Activated CD8-positive, alpha-beta memory T cell treated with anti-CD3 and anti-CD28 coated beads, Interleukin-2, amount 50 U/mL, for 1 hour (primary cell): Measurements from ENCODE around the gene MAGIX.
"Not testable (repeated sequence)": the region's sequence is repeated elsewhere in the genome, so short reads cannot be mapped to it uniquely, and the experiment has no call there.

ENCODE experiments used
- DNase-seq: peaks from one replicate; pipeline ENCODE4 v3.0.0-alpha.2; 2020; ENCODE audit errors: extremely low read depth

Gene MAGIX

DNA sequence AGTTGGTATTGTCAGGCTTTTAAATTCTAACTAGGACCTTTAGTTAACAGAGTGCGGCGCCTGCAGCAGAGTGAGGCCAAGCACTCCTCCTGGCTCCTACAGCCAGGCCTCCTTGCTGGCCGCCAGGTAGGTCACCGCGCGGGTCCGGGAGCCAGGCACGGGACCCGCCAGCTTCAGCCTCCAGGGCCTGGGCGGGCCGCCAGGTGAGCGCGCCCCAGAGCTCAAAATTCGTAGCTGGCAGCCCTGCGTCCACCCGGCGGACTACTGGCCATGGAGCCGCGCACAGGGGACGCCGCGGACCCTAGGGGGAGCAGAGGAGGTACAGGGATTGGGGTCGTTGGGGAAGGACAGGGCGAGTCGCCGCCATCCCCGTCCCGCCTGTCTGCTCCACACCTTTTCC lies at the start of gene MAGIX:
MAGIX (plus strand) TSS at position 139 of the 400 bp plus-strand sequence; CDS start at position 271, 132 bp downstream.
- DNase-seq = no peak

DNA sequence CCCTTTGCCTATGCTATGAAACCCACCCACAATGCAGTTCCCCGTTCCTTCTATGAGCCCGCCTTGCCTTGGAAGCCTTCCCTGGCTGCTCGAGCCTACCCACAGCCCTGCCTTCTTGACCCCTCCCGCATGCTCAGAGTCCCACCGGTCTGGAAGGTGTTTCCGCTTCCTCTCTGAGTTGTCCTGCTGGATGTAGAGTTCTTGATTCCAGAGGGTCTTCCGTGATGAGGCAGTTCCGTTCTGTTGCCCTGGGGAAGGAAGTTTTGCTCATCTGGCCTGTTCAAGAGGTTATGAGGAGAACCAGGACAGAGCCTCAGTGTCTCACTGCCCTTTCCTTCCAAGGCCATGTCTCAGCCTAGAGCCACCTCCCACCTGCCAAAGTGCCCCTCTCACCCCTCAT lies 46.5 kb upstream of the MAGIX start:
- DNase-seq = no peak

DNA sequence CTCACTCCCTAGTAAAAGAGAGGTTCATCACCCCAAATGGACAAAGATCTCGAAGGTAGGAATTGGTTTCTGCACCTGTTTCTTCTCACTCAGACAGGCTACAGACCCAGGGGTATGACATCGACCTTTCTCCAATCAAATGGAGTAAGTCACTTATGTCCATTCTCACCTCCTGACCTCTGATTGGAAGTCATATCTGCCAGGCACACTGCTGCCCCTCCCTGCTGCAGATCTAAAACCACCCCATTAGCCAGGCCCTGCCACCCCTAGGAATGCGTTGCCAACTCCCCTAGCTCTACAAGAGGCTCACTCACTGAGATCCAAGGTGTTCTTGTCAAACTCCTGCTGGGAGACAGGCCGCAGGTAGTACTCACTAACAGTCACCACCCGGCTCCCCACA lies 45.8 kb upstream of the MAGIX start:
- DNase-seq = no peak

- DNase-seq = no peak
Observed at GRCh38 chrX:49117581-49117980, 45.0 kb upstream of the MAGIX start.

- DNase-seq = no peak
Observed at GRCh38 chrX:49120091-49120490, 42.5 kb upstream of the MAGIX start.

DNA sequence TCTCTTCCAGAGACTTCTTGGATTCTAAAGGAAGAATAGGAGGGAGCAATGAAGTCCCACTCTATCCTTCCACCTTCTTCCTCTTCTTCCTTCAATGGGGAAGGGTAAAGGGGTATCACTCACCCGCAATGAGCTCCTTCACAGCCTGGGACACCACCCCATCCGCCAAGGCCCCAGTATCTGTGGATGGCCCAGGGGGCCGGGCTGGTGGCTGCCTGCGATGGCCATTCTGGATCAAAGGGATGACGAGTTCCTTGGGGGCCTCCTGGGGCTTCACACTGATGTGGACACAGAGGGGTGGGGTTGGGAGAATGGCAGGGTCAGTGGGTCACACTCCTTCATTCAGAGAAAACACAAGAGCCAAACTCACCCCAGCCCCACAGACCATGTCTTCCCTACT lies 40.1 kb upstream of the MAGIX start:
- DNase-seq = no peak

DNA sequence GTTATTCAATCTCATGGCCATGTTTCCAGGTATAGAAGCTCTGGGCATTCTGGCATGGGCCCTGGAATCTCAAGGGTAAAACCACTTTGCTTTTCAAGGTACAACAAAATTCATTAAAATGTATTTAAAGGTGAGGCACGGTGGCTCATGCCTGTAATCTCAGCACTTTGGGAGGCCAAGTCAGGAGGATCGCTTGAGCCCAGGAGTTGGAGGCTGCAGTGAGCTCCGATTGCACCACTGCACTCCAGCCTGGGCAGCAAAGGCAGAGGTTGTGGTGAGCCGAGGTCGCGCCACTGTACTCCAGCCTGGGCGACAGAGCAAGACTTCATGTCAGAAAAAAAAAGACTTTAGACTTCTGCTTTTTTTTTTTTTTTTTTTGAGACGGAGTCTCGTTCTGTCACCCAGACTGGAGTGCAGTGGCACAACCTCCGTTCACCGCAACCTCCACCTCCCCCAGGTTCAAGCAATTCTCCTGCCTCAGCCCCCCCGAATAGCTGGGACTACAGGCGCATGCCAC lies 34.8 kb upstream of the MAGIX start:
- not testable (repeated sequence) for DNase-seq

- DNase-seq = no peak
Observed at GRCh38 chrX:49129427-49129826, 33.1 kb upstream of the MAGIX start.

DNA sequence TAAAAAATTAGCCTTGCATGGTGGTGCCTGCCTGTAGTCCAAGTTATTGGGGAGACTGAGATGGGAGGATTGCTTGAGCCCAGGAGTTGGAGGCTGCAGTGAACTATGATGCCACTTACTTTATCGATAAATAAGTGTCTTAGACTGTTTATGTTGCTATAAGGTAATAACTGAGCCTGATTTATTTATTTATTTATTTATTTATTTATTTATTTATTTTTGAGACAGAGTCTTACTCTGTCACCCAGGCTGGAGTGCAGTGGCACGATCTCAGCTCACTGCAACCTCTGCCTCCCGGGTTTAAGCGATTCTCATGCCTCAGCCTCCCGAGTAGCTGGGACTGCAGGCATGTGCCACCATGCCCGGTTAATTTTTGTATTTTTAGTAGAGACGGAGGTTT lies 30.3 kb upstream of the MAGIX start:
- not testable (repeated sequence) for DNase-seq

GRCh38 chrX:49133759-49134158 lies 28.8 kb upstream of the MAGIX start:
- DNase-seq = no peak

- no peak for DNase-seq
Observed at GRCh38 chrX:49137492-49137891, 25.1 kb upstream of the MAGIX start.

DNA sequence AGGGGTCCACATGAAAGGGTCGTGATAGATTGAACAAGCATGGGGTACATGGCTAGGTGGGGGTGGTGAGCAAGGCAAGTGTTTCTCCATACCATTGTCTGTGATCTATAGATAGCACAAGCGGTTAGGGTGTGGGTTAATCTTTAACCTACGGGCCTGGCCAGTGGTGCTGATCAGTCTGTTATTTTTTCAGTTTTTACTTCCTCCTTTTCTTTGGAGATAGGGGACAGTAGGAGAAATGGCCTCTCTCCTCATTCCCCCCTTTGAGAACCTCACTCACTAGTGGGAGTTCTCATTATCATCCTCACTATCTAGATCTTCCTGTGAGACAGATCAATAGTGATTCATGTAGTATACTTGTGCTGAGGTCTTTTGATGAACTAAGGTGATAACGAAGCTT lies 22.8 kb upstream of the MAGIX start:
- no peak for DNase-seq

GRCh38 chrX:49142264-49142663 lies 20.3 kb upstream of the MAGIX start:
- not testable (repeated sequence) for DNase-seq

DNA sequence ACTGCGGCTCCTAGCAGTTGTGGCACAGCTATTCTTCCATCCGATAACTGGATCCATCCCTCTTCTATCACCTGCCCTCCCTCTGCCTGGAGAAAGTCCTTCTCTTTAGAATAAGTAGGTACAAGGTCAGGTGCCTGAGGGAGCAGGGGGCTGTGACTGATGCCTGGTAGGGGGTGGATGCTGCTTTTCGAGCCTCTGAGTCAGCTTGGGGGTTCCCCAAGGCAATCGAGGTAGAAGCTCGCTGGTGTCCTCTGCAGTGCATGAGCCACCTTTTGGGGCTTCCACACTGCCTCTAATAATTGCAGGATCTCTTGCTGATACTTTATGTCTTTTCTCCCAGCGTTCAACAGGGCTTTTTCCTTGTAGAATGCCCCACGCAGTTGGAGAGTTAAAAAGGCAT lies 19.4 kb upstream of the MAGIX start:
- not testable (repeated sequence) for DNase-seq

DNA sequence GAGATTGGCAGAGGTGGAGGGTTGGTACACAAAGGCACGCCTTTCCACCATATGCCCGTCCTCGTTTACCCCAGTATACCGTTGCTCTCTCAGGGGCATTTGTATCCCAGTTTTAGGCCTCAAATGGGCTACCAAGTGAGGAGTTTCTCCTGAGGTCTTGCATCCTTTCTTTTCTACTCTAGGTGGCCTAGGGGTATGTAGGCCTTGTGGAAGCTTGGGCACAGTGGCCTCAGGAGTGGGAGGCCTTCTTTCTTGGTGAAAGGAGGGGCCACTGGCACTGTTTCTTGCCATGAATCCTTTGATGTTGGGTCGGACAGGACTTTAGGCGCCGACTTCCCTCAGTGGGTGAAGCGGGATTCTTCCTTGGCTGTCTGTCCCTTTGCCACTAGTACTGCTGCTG lies 15.3 kb upstream of the MAGIX start:
- no peak for DNase-seq

DNA sequence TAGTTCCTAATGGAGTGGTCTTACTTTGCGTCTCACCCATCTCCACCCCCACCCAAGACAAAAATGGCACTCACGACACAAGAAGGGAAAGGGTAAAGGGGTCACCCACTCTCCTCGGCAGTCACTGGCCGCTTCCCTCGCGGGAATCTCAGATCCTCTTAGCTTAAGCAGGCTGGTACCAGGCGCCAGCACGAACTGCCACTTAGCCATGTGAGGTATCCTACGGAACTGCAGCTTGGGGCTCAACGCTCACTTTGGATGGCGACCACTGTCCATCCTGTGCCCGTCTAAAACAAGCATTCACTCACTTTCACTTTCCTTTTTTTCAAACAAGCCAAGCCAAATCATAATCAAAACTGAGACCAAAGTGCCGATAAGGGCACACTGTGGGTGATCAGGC lies 14.6 kb upstream of the MAGIX start:
- no peak for DNase-seq

- DNase-seq = not testable (repeated sequence)
Observed at GRCh38 chrX:49148390-49149100, 14.0 kb upstream of the MAGIX start.

DNA sequence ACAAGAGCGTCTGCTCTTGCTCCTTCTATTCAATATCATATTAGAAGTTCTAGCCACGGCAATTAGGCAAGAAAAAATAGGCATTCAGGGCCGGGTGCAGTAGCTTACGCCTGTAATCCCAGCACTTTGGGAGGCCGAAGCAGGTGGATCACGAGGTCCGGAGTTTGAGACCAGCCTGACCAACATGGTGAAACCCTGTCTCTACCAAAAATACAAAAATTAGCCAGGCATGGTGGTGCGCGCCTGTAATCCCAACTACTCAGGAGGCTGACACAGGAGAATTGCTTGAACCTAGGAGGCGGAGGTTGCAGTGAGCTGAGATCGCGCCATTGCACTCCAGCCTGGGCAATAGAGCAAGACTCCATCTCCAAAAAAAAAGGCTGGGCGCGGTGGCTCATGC lies 13.3 kb upstream of the MAGIX start:
- not testable (repeated sequence) for DNase-seq

- no peak for DNase-seq
Observed at GRCh38 chrX:49153467-49153866, 9.1 kb upstream of the MAGIX start.

- no peak for DNase-seq
Observed at GRCh38 chrX:49155243-49155899, 7.2 kb upstream of the MAGIX start.

GRCh38 chrX:49155900-49156837 lies 6.4 kb upstream of the MAGIX start:
- DNase-seq = peak; percentile 57

DNA sequence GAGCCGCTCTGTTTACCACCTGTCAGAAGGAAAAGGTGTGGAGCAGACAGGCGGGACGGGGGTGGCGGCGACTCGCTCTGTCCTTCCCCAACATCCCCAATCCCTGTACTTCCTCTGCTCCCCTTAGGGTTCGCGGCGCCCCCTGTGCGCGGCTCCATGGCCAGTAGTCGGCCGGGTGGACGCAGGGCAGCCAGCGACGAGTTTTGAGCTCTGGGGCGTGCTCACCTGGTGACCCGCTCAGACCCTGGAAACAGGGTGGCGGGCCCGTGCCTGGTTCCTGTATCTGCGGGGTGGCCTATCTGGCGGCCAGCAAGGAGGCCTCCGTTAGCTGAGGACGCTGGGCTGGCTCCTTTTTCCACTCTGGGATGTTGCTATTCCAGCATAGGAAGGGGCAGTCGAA lies 5.4 kb upstream of the MAGIX start:
- DNase-seq = no peak
